Measurements from ENCODE around the gene NUSAP1. TPM values are rescaled to one million over a fixed set of nuclear protein-coding genes. Genes with fewer than 3 reads are reported as not detected.
"Not testable (repeated sequence)": the region's sequence is repeated elsewhere in the genome, so short reads cannot be mapped to it uniquely, and the experiment has no call there.

Gene NUSAP1
- total and polyA plus RNA-seq, 2 donors (not counting 1 experiment from before 2014, with no cell fraction given): 25.7 to 27.6 TPM

DNA sequence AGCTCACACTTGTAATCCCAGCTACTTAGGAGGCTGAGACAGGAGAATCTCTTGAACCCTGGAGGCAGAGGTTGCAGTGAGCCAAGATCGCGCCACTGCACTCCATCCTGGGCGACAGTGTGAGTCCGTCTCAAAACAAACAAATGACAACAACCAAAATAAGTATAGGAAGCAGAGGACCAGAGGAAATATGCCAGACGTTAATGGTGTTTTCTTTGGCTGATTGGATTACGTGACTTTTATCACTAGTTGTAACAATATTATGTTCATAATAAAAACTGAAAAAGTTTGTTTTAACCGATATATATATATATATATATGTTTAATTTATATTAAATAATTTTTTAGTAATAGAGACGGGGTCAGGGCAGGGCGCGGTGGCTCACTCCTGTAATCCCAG is 21.7 kb downstream of the NUSAP1 start:
- Histone ChIP-seq H3K27ac (ENCODE audit: insufficient read depth, low read length) (no peak overlapping the region), H4K20me1 (ENCODE audit: control insufficient read depth, extremely low read depth, insufficient read depth, low read length) (no peaks in the 10 kb centered on the region), H3K9ac (ENCODE audit: insufficient read depth, low read length) (no peak overlapping the region), H3K4me2 (ENCODE audit: extremely low read depth, insufficient read depth, low read length) (no peak overlapping the region), H3K79me2 (ENCODE audit: control insufficient read depth, insufficient read depth, low read length) (no peaks in the 10 kb centered on the region), H2AFZ (ENCODE audit: low read length) (no peak overlapping the region), H3K4me1 (ENCODE audit: control insufficient read depth, extremely low read depth, insufficient read depth, low read length) (no peaks in the 10 kb centered on the region), H3K9me3 (ENCODE audit: control insufficient read depth, insufficient read depth, low read depth, low read length) (no peaks in the 10 kb centered on the region), H3K27me3 (ENCODE audit: control insufficient read depth, insufficient read depth, low read length) (no peaks in the 10 kb centered on the region), H3K36me3 (ENCODE audit: control insufficient read depth, insufficient read depth, low read length) (peaks cover 8% of the 10 kb centered on the region), H3K4me3 (replicated peaks in 1 of 4; ENCODE audit: control extremely low read depth in 1 of 4, insufficient read depth in 1 of 4, low read depth in 3 of 4, low read length in 4 of 4) (no peak overlapping the region)
- TF ChIP-seq, protein P1, sequence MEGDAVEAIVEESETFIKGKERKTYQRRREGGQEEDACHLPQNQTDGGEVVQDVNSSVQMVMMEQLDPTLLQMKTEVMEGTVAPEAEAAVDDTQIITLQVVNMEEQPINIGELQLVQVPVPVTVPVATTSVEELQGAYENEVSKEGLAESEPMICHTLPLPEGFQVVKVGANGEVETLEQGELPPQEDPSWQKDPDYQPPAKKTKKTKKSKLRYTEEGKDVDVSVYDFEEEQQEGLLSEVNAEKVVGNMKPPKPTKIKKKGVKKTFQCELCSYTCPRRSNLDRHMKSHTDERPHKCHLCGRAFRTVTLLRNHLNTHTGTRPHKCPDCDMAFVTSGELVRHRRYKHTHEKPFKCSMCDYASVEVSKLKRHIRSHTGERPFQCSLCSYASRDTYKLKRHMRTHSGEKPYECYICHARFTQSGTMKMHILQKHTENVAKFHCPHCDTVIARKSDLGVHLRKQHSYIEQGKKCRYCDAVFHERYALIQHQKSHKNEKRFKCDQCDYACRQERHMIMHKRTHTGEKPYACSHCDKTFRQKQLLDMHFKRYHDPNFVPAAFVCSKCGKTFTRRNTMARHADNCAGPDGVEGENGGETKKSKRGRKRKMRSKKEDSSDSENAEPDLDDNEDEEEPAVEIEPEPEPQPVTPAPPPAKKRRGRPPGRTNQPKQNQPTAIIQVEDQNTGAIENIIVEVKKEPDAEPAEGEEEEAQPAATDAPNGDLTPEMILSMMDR (conservative IDR thresholded peaks at IDR 0.05 in 1 of 2, IDR thresholded peaks at IDR 0.05 in 1 of 2; ENCODE audit: low read depth in 1 of 2, low read length in 2 of 2): no peak
- TF ChIP-seq EZH2 (IDR thresholded peaks at IDR 0.05; ENCODE audit: low read length, missing control alignments): no peak
- DNase-seq (ENCODE audit: low read depth in 2 of 2): no peak

DNA sequence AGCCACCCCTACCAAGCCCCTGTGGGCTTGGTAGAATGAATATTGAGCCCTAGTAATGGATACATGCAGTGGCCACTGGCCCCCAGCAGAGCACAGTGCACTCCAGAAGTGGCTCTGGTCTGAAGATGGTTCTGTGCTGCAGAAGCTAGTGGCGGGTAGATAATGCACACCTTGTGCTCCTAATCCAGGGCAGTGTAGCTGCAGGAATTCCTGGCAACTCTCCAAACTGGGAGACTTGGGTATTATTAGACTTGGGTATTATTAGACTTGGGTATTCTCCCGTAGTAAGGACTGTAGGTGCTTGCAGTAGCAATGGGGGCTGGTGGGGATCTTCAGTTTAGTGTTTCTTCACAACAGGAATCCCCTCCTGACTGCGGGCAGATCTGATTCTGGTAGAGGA is 34.7 kb downstream of the NUSAP1 start:
- TF ChIP-seq EZH2 (IDR thresholded peaks at IDR 0.05; ENCODE audit: low read length, missing control alignments): no peak
- TF ChIP-seq, protein P1 (conservative IDR thresholded peaks at IDR 0.05 in 1 of 2, IDR thresholded peaks at IDR 0.05 in 1 of 2; ENCODE audit: low read depth in 1 of 2, low read length in 2 of 2): no peak
- no peaks in the 10 kb centered on the region for H3K9me3 ChIP-seq (ENCODE audit: control insufficient read depth, insufficient read depth, low read depth, low read length)
- H3K27ac ChIP-seq (ENCODE audit: insufficient read depth, low read length): no peak overlapping the region
- H3K79me2 ChIP-seq (ENCODE audit: control insufficient read depth, insufficient read depth, low read length): no peaks in the 10 kb centered on the region
- H3K9ac ChIP-seq (ENCODE audit: insufficient read depth, low read length): no peak overlapping the region
- H3K4me2 ChIP-seq (ENCODE audit: extremely low read depth, insufficient read depth, low read length): no peak overlapping the region
- no peak overlapping the region for H3K4me3 ChIP-seq (replicated peaks in 1 of 4; ENCODE audit: control extremely low read depth in 1 of 4, insufficient read depth in 1 of 4, low read depth in 3 of 4, low read length in 4 of 4)
- no peaks in the 10 kb centered on the region for H4K20me1 ChIP-seq (ENCODE audit: control insufficient read depth, extremely low read depth, insufficient read depth, low read length)
- peaks cover 2% of the 10 kb centered on the region for H3K36me3 ChIP-seq (ENCODE audit: control insufficient read depth, insufficient read depth, low read length)
- no peaks in the 10 kb centered on the region for H3K4me1 ChIP-seq (ENCODE audit: control insufficient read depth, extremely low read depth, insufficient read depth, low read length)
- no peak for DNase-seq (ENCODE audit: low read depth in 2 of 2)
- H3K27me3 ChIP-seq (ENCODE audit: control insufficient read depth, insufficient read depth, low read length): no peaks in the 10 kb centered on the region
- H2AFZ ChIP-seq (ENCODE audit: low read length): no peak overlapping the region

DNA sequence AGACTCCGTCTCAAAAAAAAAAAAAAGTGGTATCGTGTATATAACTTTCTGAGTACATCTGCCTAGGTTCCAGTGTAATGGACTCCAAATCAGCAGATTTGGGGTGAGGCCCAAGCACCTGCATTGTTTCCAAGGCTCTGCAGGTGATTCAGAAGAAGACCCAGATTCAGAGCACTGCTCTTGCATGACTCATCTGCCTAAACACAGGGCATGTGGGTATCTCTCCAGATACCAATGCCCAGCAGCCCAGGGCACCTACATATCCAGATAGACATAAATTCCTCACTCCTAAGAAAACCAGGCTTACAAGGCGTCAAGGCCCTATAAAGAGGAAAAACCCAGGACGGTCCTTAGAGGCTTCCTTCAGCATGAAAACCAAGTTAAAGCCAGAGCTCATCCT is 45.3 kb downstream of the NUSAP1 start:
- H3K9me3 ChIP-seq (ENCODE audit: control insufficient read depth, insufficient read depth, low read depth, low read length): no peaks in the 10 kb centered on the region
- H3K4me3 ChIP-seq (replicated peaks in 1 of 4; ENCODE audit: control extremely low read depth in 1 of 4, insufficient read depth in 1 of 4, low read depth in 3 of 4, low read length in 4 of 4): no peak overlapping the region
- H3K79me2 ChIP-seq (ENCODE audit: control insufficient read depth, insufficient read depth, low read length): no peaks in the 10 kb centered on the region
- no peak overlapping the region for H3K9ac ChIP-seq (ENCODE audit: insufficient read depth, low read length)
- no peak overlapping the region for H2AFZ ChIP-seq (ENCODE audit: low read length)
- H3K27me3 ChIP-seq (ENCODE audit: control insufficient read depth, insufficient read depth, low read length): no peaks in the 10 kb centered on the region
- H3K27ac ChIP-seq (ENCODE audit: insufficient read depth, low read length): no peak overlapping the region
- no peaks in the 10 kb centered on the region for H4K20me1 ChIP-seq (ENCODE audit: control insufficient read depth, extremely low read depth, insufficient read depth, low read length)
- H3K4me1 ChIP-seq (ENCODE audit: control insufficient read depth, extremely low read depth, insufficient read depth, low read length): no peaks in the 10 kb centered on the region
- no peak for DNase-seq (ENCODE audit: low read depth in 2 of 2)
- no peak overlapping the region for H3K4me2 ChIP-seq (ENCODE audit: extremely low read depth, insufficient read depth, low read length)
- TF ChIP-seq, protein P1 (conservative IDR thresholded peaks at IDR 0.05 in 1 of 2, IDR thresholded peaks at IDR 0.05 in 1 of 2; ENCODE audit: low read depth in 1 of 2, low read length in 2 of 2): no peak
- TF ChIP-seq EZH2 (IDR thresholded peaks at IDR 0.05; ENCODE audit: low read length, missing control alignments): no peak
- peaks cover 2% of the 10 kb centered on the region for H3K36me3 ChIP-seq (ENCODE audit: control insufficient read depth, insufficient read depth, low read length)

DNA sequence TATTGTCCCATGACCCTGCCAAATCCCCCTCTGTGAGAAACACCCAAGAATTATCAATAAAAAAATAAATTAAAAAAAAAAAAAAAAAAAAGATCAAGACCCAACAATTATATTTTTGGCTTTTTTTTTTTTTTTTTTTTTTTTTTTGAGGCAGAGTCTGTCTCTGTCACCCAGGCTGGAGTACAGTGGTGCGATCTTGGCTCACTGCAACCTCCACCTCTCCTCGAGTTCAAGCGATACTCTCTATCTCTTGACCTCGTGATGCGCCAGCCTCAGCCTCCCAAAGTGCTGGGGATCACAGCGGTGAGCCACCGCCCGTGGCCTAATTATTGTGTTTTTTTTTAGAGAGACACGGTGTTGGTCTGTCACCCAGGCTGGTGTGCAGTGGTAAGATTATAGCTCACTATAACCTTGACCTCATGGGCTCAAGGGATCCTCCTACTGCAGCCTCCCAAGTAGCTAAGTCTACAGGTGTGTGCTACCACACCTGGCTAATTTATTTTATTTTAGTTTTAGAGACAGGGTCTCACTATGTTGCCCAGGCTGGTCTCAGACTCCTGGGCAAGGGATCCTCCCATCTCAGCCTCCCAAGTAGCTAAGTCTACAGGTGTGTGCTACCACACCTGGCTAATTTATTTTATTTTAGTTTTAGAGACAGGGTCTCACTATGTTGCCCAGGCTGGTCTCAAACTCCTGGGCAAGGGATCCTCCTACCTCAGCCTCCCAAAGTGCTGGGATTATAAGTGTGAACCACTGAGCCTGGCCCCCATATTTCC is 51.5 kb downstream of the NUSAP1 start:
- not testable (repeated sequence) for H3K4me1 ChIP-seq (ENCODE audit: control insufficient read depth, extremely low read depth, insufficient read depth, low read length); H3K36me3 ChIP-seq (ENCODE audit: control insufficient read depth, insufficient read depth, low read length); H3K9me3 ChIP-seq (ENCODE audit: control insufficient read depth, insufficient read depth, low read depth, low read length); H4K20me1 ChIP-seq (ENCODE audit: control insufficient read depth, extremely low read depth, insufficient read depth, low read length); H3K27me3 ChIP-seq (ENCODE audit: control insufficient read depth, insufficient read depth, low read length); H3K4me3 ChIP-seq (replicated peaks in 1 of 4; ENCODE audit: control extremely low read depth in 1 of 4, insufficient read depth in 1 of 4, low read depth in 3 of 4, low read length in 4 of 4); H3K27ac ChIP-seq (ENCODE audit: insufficient read depth, low read length); H2AFZ ChIP-seq (ENCODE audit: low read length); H3K9ac ChIP-seq (ENCODE audit: insufficient read depth, low read length); H3K4me2 ChIP-seq (ENCODE audit: extremely low read depth, insufficient read depth, low read length); DNase-seq (ENCODE audit: low read depth in 2 of 2); H3K79me2 ChIP-seq (ENCODE audit: control insufficient read depth, insufficient read depth, low read length)
